DMS53 treated with DMSO at 0.1 percent for 48 hours (cell line): ENCODE data around the gene NOD2.

Source experiments
- DNase-seq: peaks from one replicate; lab custom pipeline; 2025; ENCODE audit not compliant: unreplicated experiment; lab: John Stamatoyannopoulos, UW

NOD2 gene

GRCh38 chr16:50692999-50693781 lies at the start of gene NOD2:
Gene NOD2, plus strand, starts transcription at chr16:50693606. Its CDS starts 5,890 bp downstream, at chr16:50699496.
- DNase-seq, result no peak

DNA sequence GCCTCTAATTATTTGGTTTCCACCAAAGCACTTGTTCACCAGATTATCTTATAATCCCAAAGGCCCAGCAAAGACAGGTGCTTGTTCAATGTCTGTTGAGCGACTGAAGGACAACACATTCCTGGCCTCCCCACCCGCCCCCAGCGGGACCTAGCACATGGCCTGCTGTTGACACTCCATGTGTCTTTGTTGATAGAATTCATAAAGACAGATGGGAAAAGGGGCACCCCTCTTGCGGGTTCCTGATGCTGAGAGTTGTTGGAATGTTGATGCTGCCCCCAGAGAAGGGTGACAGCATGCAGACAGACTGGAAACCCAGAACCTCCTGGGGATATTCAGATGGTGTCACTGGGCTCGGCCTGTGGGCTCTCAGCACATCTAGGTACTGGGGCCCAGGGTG lies 49.2 kb upstream of the NOD2 start:
- no peak for DNase-seq

DNA sequence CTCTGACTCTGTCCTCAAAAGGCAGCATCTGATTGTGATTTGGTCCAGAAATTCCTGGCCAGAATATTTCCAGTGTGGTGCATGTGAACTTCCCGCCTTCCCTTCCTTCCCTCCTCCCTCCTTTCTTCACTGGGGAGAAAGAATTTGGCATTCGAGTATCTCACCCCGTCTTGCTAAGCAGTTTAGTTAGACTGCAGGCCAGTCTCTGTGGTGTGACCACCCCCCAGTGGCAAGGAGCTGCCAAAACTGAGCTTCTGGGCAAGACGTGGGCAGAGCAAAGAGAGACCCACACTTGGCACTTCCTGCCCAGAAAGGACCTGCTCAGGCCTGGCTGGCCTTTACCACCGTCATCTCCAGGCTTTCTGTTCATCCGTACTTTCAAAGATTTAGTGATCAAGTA lies 48.7 kb upstream of the NOD2 start:
- no peak for DNase-seq

DNA sequence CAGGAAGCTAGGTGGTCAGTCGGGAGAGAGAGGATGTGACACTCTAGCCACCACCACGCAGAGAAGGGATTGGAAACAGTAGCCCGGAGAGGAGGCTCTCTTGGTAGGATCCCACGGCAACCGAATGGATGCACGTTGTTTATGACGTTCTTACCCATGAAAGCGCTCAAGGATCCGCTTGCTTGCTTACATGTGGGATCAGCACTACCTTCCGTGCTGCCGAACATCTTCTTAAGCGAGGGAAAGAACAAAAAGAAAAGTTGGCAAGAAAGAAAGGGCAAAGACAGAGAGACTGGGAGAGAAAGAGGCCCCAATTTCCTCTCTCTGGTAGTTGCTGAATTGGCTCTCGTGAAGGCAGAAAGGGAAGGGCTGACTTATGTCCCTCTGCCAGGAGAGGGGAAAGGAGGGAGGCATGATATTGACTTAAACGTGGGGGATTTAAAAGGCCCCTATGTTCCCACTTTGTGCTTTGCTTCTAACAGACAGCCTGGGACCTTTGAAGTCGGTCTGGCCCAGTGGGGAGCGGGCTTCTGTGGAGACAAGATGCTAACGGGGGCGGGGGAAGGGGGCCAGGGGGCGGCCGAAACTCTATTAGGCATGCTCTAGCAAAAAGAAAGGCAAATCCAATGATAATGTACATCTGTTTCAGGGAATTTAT lies 47.7 kb upstream of the NOD2 start:
- no peak for DNase-seq

DNA sequence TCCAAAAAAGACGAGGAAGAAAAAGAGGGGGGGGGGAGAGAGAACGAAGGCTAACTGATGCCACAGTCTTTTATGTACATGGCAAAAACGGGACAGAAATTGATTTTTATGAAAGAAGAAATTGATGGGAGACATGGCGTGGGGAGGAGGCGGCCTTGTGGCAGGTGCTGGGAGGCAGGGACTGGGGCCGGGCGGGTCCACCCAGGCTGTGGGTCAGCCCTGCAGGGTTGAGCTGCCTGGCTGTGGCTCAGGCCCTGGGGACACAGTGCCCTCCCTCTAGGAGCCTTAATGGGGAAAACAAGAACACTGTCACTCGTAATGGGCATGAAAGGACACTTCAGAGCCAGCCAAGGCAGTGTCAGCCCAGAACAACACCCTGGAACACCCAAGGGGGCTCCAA lies 47.1 kb upstream of the NOD2 start:
- no peak for DNase-seq

DNA sequence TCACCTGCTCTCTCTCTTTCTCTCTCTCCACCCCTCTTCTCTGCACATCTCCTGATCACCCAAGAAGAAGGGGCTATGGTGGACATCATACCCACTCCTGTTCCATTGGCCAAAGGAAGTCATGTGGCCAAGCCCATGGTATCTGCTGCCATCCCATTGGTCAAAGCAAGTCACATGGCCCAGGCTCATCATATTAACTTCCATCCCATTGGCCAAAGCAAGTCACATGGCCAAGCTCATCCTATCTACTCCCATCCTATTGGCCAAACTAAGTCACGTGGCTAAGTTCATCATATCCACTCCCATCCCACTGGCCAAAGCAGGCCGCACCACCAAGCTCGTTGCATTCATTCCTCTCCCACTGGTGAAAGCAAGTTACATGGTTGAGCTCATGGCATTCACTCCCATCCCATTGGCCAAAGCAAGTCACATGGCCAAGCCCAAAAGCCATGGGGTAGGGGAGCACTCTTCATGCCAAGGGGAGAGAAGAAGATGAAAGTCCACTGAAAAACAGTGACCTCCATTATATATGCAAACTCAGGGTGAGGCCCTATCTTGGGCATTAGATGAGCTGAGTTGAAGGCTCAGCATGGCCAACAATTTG lies 41.5 kb upstream of the NOD2 start:
- DNase-seq, result no peak

- no peak for DNase-seq
Measured at GRCh38 chr16:50652836-50653425, 40.5 kb upstream of the NOD2 start.

GRCh38 chr16:50653633-50654519 lies 39.5 kb upstream of the NOD2 start:
- DNase-seq, result no peak

DNA sequence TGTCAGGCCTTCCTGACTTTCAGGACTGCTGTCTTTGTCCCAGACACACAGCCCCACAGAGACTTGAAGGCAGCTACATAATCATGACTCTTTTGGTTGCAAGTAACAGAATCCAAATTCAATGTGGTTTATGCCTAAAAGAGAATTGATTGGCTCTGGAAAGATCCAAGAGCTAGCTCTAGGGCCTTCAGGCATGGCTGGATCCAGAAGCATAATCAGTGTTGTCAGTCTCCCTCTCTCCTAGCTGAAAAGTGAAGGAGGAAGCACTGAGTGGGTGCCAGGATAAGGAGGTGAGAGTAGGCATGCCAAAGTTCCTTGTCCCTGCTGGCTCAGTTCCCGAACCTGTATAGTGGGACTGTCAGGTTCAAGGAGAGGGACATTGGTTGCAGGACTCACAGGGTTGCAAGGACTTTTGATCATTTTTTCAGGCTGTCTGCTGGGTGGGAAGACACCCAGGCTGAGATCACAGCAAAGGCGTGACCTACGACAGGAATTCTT lies 37.8 kb upstream of the NOD2 start:
- no peak for DNase-seq

GRCh38 chr16:50657241-50657640 lies 36.2 kb upstream of the NOD2 start:
- no peak for DNase-seq

GRCh38 chr16:50659806-50660205 lies 33.6 kb upstream of the NOD2 start:
- DNase-seq, result no peak

DNA sequence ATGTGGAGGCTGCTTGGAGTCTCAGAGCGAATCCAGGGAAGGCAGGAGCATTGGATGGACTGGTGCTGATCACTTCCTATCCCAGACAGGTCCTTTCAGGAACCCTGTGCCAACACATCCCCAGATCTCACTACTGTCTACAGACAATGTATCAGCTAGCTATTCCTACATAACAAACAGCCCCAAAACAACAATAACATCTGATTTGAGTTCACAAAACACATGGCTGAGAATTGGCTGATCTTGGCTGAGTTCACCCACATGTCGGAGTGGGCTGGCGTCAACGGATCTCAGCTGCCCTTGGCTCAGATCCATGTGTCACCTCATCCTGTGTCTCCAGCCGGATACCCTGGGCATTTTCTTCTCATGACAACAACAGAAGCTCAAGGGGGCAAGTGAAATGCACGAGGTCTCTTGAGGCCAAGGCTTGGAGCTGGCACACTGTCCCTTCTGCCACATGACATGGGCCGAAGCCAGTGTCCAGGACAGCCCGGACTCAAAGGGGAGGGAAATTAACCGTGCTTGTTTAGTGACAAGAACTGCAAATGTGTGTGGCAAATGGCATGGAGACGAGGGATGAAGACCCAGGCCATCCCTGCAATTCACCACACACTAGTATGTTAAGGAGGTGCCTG lies 31.0 kb upstream of the NOD2 start:
- no peak for DNase-seq

DNA sequence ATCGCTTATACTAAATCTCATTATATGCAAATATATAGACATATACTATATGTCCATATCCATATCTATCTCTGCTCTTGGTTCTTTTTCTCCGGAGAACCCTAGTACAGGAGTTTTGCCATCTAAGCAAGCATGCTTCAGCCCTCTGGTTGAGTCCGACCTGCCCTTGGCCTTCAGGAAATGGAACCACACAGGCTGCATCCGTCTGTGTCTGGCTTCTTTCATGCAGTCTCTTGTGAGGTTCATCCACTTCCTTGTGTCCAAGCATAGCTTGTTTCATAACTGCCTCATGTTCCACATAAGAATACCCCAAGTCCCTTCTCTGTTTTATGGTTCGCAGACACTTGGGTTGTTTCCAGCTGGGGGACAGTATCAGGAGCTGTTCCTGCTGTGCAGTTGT lies 29.1 kb upstream of the NOD2 start:
- DNase-seq, result no peak

DNA sequence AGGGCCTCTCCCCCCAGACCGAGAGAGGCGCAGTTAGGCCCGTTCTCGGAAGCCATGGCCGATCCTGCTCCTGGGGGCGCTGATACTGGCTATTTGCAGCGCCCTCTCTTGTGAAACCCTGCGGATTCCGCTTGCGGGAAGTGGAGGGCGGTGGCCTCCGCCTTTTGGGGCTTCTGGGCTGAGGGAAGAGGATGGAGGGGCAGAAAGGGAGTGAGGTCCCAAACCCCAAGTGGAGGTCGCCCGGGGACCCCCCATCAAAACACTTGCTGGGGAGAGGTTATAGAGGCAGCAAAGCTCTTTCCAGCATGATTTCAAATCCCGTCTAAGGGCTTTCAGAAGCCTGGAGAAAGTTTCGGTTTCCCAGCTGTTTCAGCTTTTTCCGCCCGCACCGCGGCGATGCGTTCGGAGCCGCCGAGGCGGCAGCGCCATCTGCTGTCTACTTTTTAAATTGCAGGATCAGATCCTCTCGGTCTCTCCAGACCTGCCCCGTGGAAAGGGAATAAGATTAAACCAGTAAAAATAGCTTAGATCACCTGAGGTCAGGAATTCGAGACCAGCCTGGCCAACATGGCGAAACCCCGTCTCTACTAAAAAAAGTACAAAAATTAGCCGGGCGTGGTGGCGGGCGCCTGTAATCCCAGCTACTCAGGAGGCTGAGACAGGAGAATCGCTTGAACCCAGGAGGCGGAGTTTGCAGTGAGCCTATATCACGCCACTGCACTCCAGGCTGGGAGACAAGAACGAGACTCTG lies 28.1 kb upstream of the NOD2 start:
- peak; percentile 51 for DNase-seq

DNA sequence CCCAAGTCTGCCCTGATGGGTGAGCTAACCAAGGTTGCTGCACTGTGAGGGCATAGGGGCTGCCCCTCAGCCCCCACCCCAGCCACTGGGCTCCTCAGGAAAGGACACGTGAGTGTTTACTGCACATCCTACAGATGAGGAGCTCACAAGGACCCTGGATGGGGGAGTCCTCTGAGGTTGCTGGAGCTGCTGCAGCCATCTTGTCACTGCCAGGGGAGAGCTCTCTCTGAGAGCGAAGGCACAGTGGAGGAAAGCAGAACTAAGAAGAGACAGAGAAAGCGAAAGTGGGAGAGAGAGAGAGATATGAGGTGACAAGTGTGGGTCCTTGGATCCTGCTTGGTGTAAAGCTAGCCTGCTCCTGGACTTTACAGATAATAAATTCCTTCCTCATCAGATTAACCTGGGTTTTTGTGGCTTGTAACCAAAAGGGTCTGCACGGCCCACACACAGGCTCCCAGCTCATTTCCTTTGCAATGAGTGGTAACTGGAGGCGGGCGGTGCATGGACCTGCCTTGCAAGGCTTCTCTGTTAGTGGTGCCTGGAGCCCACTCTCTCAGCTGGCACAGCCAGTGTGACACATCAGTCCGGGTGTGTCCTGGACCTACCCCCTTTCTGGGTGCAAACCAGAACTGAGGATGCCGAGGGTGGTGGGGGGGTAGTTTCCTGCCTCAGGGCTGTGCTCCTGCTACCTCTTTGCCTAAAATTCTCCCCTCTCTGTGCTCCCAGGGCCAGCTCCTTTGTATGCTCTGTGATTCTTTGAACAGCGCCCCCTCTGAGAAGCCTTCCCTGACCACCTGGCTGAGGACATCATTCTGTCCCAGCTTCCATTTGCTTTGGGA lies 26.5 kb upstream of the NOD2 start:
- DNase-seq, result no peak

DNA sequence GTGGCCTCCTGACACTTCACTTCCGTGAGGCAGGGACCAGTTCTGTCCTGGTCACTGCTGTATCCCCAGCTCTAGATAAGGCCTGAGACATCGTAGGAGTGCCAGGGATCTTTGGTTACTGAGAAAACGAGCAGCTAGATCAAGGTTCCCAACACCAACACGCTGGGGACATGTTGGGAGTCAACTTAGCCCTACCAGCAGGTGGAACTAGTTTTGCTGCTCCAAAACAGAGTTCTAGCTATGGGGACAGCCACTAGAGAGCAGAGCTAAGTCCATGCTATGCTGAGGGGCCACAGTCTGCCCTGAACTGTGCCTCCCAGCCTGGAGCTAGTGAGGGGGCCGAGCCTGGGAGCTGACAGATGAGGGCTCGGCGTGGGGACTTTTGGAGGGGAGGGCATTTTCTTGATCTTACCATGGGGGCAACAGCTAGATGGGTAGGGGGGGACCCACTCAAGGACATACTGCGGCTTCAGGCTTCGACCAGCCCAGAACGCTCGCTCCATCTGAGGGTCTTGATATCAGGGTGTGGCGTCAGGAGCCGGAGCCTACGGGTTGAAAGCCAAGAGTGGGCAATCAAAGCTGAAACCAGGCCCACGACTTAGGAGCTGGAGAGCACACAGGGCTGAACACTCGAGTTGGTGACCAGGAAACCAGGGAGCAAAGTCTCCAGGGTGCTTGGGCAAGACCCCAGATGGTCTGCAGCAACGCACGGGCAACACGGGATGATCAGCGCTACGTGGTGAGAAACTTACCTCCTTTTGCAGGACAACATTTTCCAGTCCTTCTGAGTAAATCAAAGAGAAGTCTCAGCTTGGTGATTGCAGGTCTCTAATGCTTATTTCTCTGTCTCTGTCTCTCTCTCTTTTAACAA lies 25.7 kb upstream of the NOD2 start:
- no peak for DNase-seq

- DNase-seq, result no peak
Measured at GRCh38 chr16:50668368-50669008, 24.9 kb upstream of the NOD2 start.
